ENCODE data around the gene TMEM106A. TPM values are rescaled to one million over a fixed set of nuclear protein-coding genes. Genes with fewer than 3 reads are reported as not detected.
A peak's percentile ranks its signal among the peaks of the same experiment; 100 is the strongest.
"Not testable (repeated sequence)": the region's sequence is repeated elsewhere in the genome, so short reads cannot be mapped to it uniquely, and the experiment has no call there.

The TMEM106A gene
- total RNA-seq, 1 donor from 2014 or later, result 25.5 TPM

DNA sequence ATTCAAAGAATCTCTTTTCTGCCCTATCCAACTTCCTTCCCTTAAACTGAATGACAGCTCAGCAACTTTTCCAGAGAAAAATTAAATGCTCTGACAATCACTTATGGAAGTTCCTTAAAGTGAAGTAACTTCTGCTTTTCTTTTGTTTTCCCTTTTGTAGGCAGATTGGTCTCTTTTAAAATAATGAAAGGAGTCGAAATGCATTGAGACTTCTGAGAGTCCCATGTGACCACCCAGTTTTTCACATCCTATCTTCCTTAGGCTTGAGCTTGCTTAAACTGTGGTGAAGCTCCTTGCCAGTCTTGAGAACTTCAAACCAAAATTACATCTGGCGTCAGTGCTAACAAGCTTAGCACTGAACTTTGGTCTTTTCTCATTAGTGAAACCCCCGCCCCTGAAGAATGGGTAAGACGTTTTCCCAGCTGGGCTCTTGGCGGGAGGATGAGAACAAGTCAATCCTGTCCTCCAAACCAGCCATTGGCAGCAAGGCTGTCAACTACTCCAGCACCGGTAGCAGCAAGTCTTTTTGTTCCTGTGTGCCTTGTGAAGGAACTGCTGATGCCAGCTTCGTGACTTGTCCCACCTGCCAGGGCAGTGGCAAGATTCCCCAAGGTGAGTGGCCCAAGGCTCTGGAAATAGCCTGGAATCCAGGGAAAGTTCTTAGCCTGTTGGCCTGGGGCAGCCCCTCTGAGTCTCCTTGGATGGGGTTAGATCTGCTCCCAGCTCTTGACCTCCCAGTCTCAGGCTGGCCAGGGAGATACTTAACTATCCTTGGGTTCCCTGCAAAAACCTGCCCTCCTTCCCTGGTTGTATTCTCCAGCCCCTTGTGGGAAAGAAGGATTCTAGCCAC is 1.2 kb downstream of the TMEM106A start:
- intact Hi-C loops (cut with DNase I), result no loop called here
- DNase-seq (ENCODE audit: low spot score) (no peak), ATAC-seq (peak; percentile 23)

DNA sequence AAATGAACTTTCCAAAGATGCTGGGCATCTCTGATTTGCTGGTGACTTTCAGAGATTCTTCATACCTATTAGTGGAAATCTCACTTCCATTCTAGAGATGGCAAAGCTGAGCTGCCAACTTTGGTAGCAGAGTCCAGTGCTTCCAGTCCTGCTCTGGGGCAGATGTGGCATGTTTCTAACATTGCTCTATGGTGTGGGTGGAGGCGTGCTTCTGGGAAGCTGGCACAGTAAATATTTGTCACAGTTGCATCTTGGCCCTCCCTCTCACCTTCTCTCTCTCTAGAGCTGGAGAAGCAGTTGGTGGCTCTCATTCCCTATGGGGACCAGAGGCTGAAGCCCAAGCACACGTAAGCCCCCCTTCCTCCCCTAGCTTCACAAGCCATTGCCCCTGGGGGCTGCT is 1.9 kb downstream of the TMEM106A start:
- ATAC-seq, result no peak
- intact Hi-C loops (cut with DNase I), result no loop called here
- no peak for DNase-seq (ENCODE audit: low spot score)

DNA sequence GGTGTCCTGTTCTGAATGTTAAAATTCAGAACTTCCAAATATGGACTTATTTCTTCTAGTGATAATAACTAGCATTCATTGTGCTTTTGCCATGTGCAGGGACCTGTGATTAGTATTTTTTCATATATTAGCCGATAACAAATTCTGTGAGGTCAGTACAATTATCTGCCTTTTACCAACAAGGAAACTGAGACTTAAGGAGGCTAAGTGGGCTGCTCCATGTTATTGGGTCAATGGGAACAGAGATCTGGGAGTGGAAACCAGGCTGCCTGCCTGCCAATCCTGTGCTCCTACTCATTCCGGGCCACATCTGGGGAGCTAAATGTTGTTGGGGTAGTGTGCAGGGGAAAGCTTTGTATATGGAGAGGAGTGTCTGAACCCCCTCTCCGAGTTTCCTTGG is 3.7 kb downstream of the TMEM106A start:
- intact Hi-C loops (cut with DNase I), result no loop called here
- ATAC-seq (no peak), DNase-seq (ENCODE audit: low spot score) (no peak)

DNA sequence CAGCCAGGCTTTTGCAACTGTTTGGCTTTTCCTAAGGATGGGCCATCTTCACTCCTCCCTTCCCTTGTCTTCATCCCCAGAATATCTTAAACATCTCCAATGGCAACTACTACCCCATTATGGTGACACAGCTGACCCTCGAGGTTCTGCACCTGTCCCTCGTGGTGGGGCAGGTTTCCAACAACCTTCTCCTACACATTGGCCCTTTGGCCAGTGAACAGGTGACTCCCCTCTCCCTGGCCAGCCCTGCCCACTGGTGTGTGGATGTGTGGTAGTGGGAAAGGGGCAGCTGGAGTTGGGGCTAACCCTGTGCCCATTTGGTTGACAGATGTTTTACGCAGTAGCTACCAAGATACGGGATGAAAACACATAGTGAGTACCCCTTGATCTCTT is 4.7 kb downstream of the TMEM106A start:
- intact Hi-C loops (cut with DNase I), result no loop called here
- no peak for ATAC-seq
- no peak for DNase-seq (ENCODE audit: low spot score)

DNA sequence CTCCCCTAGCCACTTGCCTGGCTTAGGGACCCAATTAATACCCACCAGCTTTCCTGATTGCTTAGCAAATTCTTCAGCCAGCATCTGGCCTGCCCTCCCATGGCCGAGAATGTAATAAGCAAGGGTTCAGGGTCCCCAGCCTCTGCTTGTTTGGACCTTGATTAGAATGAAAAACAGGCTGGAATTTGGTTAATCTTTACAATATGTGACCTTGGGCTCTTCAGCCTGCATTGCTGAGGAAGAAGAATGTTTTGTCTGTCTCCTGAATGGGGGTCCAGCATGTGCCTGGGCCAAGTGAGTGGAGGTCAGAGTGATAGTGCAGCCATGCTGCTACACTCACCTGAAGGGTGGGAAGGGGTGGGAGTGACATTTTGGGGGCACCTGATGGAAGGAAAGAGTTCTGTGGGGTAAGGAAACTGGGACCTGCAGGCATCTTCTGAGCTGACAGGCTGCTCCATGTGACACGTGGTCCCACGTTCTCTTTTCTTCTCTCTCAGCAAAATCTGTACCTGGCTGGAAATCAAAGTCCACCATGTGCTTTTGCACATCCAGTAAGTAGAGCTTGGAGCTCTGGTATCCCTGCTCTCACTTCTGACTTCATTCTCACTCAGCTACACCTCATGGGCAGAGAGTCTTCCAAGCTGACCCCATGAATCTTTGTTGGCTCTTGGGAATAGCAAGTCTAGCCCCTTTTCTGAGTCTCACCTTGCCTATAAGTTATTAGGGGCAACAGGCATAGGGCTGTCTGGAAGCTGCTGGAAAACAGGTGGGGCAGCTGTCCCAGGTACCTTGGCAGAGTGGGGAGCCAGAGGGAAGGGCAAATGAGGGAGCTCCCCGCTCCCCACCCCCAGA is 5.3 kb downstream of the TMEM106A start:
- DNase-seq (ENCODE audit: low spot score) (no peak), ATAC-seq (no peak)
- intact Hi-C loops (cut with DNase I), result no loop called here

DNA sequence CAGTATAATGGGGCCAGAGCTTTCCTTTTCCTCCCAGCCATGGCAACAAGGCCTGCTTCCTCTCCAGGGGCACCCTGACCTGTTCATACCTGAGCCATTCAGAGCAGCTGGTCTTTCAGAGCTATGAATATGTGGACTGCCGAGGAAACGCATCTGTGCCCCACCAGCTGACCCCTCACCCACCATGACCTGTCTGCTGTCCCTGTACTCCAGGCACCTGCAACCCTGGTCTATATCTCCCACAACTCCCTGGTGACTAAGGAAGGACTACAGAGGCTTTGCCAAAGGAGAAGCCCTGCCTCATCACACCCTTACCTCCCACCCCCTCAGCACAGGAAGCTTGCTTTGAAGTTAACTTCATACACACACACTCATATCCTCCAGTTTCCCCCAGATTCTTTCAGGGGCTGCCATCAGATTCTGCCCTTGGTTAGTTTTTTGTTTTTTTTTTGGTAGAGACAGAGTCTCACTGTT is 6.0 kb downstream of the TMEM106A start:
- no peak for ATAC-seq
- intact Hi-C loops (cut with DNase I), result no loop called here
- no peak for DNase-seq (ENCODE audit: low spot score)

DNA sequence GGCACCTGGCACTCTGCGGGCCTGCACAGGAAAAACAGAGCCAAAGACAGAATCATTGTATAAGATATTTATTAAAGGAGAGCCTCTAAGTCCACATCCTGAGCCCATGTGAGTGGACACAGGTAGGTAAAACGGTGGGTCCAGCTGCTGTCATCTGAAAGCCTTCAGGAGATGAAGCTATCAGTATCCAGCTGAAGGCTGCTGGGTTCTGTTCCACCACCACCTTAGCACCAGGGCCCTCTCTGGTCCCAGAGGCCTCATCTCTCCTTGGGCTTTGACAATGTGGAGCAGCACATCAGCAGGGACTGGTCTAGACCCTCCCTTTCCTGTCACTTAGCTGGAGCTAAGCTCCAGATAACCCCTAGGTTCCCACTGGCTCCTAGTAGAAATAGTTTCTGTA is 7.3 kb downstream of the TMEM106A start:
- ATAC-seq, result no peak
- intact Hi-C loops (cut with DNase I), result no loop called here

DNA sequence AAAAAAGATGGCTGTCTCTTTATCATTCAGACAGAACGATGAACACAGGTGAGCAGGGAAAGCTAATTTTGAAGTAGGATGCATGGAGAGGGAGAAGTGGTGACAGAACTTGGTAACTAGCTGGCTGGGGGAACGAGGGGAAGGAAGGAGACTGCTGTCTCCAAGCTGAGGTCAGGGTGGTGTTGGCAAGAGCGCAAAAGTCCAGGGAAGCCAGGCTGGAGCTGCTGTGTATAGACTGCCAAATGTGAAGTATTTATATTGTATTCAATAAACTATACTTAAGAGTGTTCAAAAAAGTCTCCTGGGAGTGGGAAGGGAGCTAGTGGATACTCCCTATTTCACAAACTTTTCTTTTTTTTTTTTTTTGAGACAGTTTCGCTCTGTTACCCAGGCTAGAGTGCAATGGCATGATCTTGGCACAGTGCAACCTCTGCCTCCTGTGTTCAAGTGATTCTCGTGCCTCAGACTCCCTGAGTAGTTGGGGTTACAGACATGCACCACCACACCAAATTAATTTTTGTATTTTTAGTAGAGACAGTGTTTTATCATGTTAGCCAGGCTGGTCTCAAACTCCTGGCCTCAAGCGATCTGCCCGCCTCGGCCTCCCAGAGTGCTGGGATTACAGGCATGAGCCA is 8.2 kb downstream of the TMEM106A start:
- intact Hi-C loops (cut with DNase I), result no loop called here
- DNase-seq (ENCODE audit: low spot score) (no peak), ATAC-seq (no peak)

More for the DNA sequence above, 7.3 kb downstream of the TMEM106A start:
- no peak for DNase-seq (ENCODE audit: low spot score)

DNA sequence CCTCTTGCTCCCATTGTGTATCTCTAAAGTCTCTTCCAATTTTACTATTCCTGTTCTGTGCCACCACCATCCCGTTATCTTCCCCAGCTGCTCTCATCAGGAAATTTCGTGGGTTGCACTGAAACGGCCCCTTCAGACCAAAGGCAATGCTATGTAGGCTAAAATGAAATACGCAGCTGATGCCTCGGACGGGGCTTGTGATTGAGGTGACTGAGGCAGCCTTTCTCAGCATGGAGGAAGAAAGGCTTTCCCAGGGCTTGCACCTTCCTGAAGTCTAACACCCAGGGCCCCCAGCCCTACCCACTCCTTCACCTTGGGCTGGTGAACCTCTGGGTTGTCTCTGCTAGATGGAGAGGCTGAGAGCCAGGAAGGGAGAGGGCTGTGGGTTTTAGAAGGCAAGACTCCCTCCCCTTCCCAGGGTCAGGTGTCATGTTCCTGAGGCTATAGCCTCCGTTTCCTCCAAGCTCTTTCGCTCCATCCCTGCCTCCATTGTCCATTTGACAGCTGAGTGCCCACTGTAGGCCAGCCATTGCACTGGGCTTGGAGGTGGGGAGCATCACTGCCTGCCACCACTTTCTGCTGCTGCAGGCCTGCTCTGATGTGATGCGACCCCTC is 8.9 kb downstream of the TMEM106A start:
- intact Hi-C loops (cut with DNase I), result no loop called here
- ATAC-seq (no peak), DNase-seq (ENCODE audit: low spot score) (no peak)

DNA sequence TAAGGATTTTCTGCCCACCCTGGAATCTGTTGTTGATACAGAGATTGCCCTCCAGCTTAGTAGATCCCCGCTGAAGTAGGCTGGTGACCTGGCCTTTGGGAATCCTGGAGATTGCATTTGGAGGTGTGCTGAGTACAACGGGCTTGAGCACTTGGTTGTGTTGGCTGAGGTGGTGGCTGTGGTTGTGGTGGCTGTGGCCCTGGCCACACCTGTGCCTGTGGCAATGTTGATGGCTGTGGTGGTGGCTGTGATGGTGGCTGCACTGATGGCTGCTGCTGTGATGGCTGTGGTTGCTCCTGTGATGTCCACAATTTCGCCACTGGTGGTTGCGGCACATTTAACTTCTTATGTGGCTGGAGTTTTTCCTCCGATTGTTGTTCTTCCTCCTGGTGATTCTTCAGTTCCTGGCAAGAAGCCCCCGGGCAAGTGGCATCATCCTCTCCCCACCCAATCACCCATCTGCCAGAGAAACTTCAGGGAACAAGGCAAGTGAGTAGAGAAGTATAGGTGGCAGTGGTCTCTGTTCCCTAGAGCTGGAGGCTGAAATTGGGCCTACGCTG is 12.6 kb downstream of the TMEM106A start:
- intact Hi-C loops (cut with DNase I), result no loop called here
- ATAC-seq, result no peak
- no peak for DNase-seq (ENCODE audit: low spot score)

DNA sequence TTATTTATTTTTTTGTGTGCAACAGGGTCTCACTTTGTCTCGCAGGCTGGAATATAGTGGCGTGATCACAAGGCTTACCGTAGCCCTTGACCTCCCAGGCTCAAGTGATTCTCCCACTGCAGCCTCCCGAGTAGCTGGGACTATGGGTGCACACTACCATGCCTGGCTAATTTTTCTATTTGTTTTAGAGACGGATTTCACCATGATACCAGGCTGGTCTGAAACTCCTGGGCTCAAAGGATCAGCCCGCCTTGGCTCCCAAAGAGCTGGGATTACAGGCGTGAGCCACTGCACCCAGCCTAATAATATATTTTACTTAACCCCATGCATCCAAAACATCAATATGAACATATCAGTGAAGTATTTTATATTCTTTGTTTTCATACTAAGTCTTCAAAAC is 14.7 kb downstream of the TMEM106A start:
- intact Hi-C loops (cut with DNase I), result no loop called here

DNA sequence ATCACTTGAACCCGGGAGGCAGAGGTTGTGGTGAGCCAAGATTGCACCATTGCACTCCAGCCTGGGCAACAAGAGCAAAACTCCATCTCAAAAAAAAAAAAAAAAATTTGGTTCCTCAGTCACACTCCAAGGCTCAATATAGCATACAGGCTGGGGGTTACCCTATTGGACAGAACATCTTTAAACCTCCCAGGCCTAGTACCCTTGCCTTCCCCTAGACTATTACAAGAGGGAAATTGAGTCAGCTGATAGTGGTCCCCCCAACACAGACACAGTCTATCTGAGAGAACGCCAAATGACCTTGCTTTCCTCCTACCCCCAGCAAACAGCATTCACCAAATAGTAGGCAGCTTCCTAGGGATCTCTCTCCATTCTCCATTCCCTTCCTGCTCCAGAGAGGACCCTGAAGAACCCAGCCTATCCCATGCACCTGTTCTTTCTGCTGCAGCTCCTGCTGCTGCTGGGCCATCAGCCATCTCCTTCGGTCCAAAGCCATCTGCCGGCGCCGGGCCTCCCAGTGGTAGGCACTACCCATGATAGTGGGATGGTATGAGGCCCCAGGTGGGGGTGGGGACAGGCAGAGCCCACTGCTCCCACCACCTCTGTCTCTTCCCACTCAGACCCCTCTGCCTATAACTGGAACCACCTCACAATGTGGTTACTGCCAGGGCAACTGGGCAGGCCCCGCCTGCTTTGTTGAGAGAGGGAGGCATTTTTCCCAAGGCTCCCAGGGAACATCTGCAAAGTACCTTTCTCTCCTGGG is 16.5 kb downstream of the TMEM106A start, which contains the start of gene CCDC200:
CCDC200 (minus strand) TSS at position 604 of the 763 bp plus-strand sequence; CDS start at position 535, 69 bp downstream.
- peak; percentile 52 for ATAC-seq

More for the DNA sequence above, 14.7 kb downstream of the TMEM106A start:
- ATAC-seq (no peak), DNase-seq (ENCODE audit: low spot score) (no peak)

DNA sequence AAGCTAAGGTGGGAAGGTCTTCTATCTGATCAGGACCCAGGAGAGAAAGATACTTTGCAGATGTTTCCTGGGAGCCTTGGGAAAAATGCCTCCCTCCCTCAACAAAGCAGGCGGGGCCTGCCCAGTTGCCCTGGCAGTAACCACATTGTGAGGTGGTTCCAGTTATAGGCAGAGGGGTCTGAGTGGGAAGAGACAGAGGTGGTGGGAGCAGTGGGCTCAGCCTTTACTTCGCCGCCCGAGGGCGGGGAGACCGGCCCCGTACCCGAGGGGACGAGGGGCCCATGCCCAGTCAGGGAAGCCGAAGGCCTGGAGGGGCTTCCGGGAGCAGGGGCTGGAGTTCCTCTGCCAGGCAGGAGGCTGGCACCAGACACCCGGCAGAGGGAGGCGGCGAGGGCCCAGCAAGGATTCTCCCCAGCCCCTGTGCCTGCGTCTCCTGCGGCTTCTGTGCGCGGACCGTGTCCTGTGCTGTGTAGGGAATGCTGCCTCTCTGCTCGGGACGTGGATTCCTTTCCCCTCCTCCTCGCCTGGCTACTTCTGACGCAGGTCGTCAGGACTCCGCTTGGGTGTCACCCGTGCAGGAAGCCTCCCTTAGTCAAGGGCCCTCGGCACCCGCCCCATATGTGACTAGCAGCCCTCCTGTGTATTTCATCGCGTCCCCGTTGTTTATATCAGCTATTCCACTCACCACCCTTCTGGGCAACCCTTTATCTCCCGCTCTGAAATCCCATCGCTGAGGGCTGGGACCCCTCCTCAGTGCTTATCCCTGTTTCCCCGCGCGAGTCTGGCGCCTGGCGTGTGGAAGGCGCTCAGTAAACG is 19.7 kb downstream of the TMEM106A start:
- ATAC-seq; intact Hi-C loops (cut with DNase I): not testable (repeated sequence)
- peak; percentile 36 for DNase-seq (ENCODE audit: low spot score)

More for the DNA sequence above, 16.5 kb downstream of the TMEM106A start, which contains the start of gene CCDC200:
- intact Hi-C loops (cut with DNase I); DNase-seq (ENCODE audit: low spot score): not testable (repeated sequence)

DNA sequence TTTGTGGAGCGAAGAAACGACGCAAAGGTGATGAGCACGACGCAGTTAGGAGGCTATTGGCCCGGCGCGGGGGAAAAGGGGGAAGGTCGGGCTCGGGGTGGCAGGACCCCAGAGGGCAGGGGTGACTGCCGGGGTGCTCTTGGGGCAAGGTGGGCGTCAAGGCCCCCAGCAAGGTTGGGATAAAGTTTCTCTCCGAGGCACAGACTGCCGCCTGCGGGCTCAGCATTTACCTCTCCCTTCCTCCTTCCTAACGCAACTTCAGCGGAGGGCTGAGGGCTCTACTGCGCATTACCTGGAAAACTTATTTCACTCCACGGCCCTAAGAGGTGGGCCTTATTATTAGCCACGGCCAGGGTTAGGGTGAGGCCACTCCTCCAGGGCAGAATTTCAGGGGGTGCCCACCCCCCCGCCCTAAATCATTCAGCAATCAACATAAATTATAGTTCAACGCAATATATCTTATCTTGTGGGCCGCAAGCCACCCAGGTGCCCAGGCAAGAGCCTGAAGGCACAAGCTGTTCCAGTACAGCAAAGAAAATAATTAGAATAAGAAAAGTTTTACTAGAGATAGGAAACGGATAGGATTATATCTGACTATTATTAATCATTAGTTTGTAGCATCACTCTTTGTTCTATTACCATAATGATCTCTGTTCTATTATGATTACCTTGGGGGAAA is 20.5 kb downstream of the TMEM106A start:
- DNase-seq (ENCODE audit: low spot score), result peak; percentile 79
- ATAC-seq; intact Hi-C loops (cut with DNase I): not testable (repeated sequence)

DNA sequence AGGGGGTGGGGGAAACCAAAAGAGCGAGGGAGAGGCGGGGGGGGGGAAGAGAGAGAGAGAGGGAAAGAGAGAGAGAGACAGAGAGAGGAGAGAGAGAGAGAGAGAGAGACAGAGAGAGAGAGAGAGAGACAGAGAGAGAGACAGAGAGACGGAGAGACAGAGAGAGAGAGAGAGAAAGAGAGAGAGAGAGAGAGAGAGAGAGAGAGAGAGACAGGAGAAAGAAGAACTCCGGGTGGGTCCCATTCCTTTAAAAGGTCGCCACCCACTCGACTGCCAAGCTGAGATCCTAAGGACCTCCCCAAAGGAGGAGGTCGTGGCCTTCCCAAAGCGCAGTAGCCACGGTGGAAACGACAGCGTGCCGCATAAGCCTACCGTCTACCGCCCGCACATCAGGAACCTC is 21.6 kb downstream of the TMEM106A start:
- ATAC-seq; intact Hi-C loops (cut with DNase I); DNase-seq (ENCODE audit: low spot score): not testable (repeated sequence)

DNA sequence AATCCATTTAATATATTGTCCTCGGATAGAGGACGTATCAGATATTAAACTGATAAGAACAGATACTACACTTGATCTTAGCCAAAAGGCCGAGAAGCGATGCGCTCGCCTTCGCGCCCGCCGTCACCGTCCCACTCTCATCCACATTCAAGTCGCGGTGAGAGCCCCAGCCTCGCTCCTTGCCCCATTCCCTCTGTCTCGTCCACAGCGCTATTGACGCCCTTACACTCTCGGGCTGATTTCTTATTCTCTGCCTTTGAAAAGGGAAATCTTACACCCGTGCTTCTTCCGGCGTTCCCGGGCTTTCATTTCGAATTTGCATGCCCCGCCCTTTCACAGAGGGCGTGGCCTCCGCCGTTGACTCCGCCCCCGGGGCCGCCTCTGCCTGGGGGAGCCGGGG is 22.2 kb downstream of the TMEM106A start, which contains the start of gene RNU2-1:
RNU2-1 (minus strand) TSS at position 101 of the 400 bp plus-strand sequence.
- DNase-seq (ENCODE audit: low spot score); ATAC-seq; intact Hi-C loops (cut with DNase I): not testable (repeated sequence)
